Breast epithelium (tissue), 3 donors: Measurements from ENCODE around the gene IFI44L.

Experiments
- CTCF ChIP-seq, 3 donors: fragments of 450-650 bp; IDR thresholded peaks; one replicate each; pipeline ENCODE4 v1.5.1; 2016 to 2017; ENCODE audit warnings: antibody characterized with exemption in 3 of 3, mild to moderate bottlenecking in 3 of 3, moderate library complexity in 3 of 3
- POLR2A ChIP-seq: fragments of 450-650 bp; IDR thresholded peaks from one replicate; pipeline ENCODE4 v1.6.1; 2016; ENCODE audit warnings: antibody characterized with exemption, mild to moderate bottlenecking, moderate library complexity
- POLR2AphosphoS5 ChIP-seq, 3 donors: sonication (generic); formaldehyde crosslinking; IDR thresholded peaks; one replicate each; pipeline ENCODE4 v1.6.1; 2017; ENCODE audit warnings: antibody characterized with exemption in 3 of 3

- TF ChIP-seq CTCF (IDR thresholded peaks at IDR 0.05), result no peak
- no peak for TF ChIP-seq POLR2AphosphoS5 (IDR thresholded peaks at IDR 0.05)
- no peak for TF ChIP-seq POLR2A
These were observed 10.4 kb downstream of the IFI44L start for GRCh38 chr1:78630600-78630999.
